GM18909 (cell line): ENCODE data around the gene TRIO.
A peak's percentile ranks its signal among the peaks of the same experiment; 100 is the strongest.

Experiments
- ATAC-seq: cut with Tn5 transposase; IDR thresholded peaks from one replicate; pipeline ENCODE4 v1.9.1; 2021; ENCODE audit warnings: mild to moderate bottlenecking; ENCODE audit not compliant: unreplicated experiment, poor library complexity

Gene TRIO

GRCh38 chr5:14256026-14256690 is 113.0 kb downstream of the TRIO start:
- no peak for ATAC-seq

DNA sequence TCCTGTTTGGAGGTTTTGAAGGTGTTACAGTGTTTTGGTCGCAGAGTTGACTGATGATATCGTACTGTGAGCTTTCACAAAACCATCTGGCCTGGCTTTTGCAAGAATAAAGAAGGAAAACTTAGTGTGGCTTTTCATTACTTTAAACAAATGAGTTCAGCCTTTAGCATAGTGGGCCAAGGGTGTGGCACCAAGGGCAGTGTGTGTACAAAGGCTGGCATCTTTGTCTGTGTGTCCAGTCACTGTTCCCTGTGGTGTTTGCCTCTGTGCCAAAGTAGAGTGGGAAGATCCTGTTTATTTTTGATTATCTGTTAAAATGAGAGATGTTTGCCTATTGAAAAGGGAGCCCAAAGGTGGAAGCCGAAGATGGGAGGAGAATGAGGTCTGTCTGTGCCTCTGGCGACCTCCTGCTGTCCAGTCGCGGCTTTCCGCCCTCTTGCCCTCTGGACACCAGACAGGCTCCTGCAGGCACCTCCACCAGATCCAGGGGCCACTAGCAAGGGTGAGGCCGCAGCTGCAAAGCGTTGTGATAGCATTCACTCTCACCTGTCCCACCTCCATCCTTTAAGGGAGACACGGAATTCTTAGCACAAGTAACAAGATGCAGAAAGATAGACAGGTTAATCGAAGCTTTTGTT is 113.7 kb downstream of the TRIO start:
- no peak for ATAC-seq

GRCh38 chr5:14257995-14258403 is 114.9 kb downstream of the TRIO start:
- peak; percentile 71 for ATAC-seq

DNA sequence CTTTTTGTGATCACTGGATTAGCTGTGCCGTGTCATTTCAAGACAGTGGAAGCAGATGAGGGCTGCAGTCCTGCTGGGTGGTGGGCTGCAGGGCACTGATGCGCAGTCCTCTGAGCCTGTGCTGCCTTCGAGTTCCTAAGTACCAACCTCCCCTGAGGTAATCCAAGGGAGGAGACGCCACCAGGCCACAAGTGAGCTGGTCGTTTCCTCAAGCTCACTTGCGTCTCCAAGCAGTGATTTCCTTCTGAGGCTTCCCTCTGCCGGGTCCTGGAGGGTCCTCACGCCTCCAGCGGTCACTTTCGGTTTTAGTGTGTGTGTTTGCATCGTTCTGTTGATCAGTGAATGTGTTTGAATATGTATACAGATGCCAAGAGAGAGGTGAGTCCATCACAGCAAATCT is 115.7 kb downstream of the TRIO start:
- peak; percentile 46 for ATAC-seq

DNA sequence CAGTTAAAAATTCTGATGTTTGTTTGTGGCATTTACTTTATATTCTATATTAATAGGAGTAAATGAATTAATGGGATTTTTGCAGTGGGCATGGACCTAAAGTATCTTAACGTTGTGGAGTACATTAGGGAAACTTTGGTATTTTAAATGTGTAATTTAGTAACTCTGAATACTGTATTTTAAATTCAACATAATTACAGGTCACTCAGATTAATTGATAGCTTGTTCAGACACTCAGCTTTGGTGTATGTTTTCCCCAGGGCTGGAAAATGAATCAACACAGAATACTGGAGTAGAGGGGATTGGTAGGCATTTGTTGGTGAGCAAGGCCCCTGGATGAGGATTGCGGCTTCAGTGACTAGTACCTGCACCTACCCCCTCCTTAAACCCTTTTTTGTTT is 117.5 kb downstream of the TRIO start:
- no peak for ATAC-seq

GRCh38 chr5:14261235-14261634 is 118.1 kb downstream of the TRIO start:
- peak; percentile 38 for ATAC-seq

DNA sequence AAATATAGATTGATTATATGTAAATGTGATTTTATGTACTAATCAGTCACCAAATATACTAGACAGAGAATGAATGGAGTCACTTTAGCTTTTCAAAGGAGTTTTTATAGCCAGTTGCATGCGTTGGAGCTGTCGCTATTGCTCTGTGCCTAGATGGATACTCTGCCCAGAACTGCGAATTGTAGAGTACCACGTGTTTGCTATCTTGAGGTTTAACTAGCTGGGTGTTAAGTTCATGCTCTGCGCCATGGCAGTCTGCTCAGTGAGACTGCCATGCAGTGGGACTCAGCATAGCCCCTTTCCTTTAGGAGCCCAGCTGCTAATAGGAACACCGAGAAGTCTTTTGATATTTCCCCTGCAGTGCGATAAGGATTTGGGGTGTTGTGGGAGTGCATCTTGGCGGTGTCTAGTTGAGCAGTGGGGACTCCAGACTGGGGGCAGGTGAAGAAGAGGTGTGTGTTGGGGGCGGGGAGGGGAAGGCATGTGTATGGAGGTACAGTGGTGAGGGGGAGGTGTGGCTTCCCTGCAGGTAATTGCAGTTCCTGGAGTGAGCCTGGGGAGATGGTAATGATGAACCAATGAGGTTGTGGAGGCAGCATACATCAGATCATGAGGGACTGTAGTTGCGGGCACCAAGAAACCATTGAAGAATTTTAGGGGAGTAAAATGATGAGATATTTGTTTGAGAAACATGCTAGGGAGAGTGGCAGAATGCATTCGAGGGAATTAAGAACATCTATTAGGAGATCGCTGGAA is 118.9 kb downstream of the TRIO start:
- no peak for ATAC-seq

GRCh38 chr5:14263113-14263512 is 120.0 kb downstream of the TRIO start:
- no peak for ATAC-seq

DNA sequence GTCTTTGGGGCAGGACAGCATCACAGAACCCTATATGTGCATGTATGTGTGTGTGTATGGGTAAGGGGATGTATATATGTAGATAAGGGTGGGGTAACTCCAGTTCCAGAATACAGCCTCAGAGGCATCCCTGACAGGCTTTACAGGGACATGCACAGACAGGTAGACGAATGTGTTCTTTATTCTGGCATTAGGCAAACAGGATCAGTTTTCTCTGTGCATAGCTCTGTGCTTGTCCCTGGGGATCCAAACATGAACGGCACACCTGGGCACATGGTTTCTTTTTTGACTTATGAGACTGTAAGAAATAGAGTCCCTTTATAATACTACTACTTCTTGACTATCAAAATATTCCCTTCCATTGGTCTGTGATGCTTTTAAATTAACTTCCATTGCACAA is 120.6 kb downstream of the TRIO start:
- no peak for ATAC-seq

GRCh38 chr5:14264605-14265316 is 121.6 kb downstream of the TRIO start:
- peak; percentile 78 for ATAC-seq

DNA sequence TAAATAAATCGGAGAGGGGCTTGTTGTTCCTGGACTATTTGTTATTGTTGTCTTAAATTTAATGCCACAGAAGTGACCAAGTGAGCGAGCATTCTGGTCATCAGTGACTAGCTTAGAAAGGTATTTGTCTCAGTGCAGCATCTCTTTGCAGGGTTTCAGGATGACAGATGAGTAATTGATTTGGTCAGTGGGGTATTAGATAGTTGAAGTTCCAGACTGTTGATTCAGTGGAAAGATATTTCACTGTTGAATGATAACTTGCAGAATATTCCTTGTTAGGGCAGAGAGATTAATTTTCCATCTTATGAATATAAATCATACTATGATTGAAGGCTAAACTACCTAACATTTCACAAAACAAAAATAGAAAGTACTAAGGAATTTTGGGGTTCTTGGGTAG is 122.4 kb downstream of the TRIO start:
- ATAC-seq, result no peak

GRCh38 chr5:14266171-14266570 is 123.0 kb downstream of the TRIO start:
- ATAC-seq, result no peak

- no peak for ATAC-seq
Observed at GRCh38 chr5:14266686-14267085, 123.5 kb downstream of the TRIO start.

DNA sequence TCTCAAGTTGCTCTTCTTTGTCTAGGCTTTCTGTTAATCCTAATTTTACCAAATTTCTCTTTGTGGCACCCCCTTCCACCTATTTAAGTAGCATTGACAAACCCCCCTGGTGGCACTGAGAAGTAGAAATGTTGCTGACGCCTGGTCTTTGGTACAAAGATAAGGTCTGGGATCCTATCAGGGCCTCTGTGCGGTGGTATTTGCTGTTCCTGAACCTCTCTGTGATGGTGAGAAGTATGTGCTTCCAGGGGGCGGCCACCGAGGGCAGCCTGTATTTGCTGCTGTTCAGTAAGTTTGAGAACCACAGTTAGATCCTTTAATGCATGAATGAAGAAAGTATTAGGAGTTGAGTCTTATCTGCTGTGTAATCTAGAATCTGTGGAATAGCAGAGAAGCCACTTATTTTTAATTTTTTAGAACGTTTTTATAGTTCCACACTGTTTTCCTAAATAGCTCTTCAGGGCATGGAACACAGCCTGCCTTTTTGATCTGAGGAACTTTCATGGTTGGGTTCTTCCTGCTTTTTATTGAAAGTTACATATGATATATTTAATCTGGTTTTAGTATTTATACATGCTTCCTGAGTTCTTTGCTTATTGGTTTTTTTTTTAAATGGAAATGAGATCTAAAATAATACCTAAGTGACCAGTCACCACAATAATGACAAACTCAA is 124.2 kb downstream of the TRIO start:
- no peak for ATAC-seq

GRCh38 chr5:14267991-14268708 is 125.0 kb downstream of the TRIO start:
- no peak for ATAC-seq

- ATAC-seq, result no peak
Observed at GRCh38 chr5:14268738-14269137, 125.6 kb downstream of the TRIO start.

GRCh38 chr5:14269395-14269794 is 126.3 kb downstream of the TRIO start:
- ATAC-seq, result no peak

- ATAC-seq, result peak; percentile 66
Observed at GRCh38 chr5:14270209-14270702, 127.1 kb downstream of the TRIO start.

- ATAC-seq, result no peak
Observed at GRCh38 chr5:14272548-14273205, 129.5 kb downstream of the TRIO start.
